ENCODE results near the gene PRSS57.
"Not testable (repeated sequence)": the region's sequence is repeated elsewhere in the genome, so short reads cannot be mapped to it uniquely, and the experiment has no call there.

The PRSS57 gene

DNA sequence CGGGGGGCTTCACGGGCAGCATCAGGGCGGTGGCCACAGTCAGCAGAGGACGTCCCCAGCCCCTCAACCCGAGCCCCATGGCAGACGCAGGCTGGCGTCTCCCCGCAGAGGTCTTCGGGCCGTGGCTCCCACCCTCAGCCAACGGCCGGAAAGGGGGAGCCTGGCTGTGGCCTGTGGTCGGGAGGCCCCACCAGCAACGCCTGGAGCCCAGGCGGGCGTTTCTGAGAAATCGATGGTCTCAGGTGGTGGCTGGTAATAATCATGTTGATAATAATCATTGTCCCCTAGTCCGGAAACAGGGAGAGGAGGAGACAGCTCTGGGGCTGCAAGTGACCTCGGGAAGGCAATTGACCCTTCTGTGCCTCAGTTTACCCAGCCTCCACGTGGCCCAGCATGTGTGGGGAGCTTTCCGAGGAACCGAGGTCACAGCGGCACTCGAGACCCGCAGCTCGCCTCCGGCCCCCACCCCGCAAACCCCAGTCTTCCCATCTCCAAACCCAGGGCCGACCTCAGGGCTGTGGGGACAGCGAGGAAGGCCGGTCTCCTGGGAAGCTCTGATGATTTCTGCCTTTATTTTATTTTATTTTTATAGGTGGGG is at the start of gene PRSS57:
TSS of gene PRSS57 (minus strand) at position 101 of the 598 bp plus-strand sequence. CDS start at position 79, 22 bp downstream.
- no peak for DNase-seq

DNA sequence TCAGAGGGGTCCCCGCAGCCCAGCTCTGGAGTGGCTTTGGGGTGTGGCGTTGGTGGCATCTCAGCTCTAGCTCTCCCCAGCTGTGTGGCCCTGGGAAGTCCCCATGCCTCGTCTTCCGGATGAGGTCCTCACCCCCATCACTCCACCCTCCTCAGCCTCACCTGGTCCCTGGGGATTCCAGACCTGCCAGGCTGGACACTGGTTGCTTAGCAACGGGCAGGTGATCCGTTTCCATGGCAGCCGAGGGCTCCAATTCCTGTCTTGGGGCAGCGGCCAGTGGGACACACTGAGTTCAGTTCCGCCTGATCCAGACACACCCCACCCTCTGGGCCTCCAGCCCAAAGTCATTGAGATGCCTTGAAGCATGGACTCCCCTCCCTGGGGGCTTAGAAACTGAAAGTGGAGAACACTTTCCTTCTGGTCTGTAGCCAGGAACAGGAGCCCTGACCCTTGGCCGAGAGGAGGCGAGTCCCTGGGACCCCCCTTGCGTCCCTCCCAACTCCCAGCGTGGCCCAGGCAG is 48.0 kb upstream of the PRSS57 start:
- DNase-seq: no peak

DNA sequence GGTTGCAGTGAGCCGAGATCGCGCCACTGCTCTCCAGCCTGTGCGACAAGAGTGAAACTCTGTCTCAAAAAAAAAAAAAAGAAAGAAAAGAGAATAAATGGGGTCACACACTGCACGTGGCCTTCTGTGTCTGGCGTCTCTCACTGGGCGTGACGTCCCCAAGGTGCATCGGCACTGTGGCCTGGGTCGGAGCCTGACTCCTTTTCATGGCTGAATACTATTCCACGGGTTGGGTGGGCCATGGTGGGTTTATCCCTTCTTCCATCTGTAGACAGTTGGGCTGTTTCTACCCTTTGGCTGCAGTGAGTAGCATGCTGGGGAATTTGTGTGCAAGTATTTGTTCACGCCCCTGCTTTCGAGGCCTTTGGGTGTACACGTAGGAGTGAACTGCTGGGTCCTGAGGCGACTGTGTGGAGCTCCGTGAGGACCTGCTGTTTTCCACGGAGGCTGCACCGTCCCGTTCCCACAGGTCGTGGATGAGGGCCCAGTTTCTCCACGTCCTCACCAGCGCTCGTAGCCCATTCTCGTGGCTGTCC is 47.4 kb upstream of the PRSS57 start:
- no peak for DNase-seq

DNA sequence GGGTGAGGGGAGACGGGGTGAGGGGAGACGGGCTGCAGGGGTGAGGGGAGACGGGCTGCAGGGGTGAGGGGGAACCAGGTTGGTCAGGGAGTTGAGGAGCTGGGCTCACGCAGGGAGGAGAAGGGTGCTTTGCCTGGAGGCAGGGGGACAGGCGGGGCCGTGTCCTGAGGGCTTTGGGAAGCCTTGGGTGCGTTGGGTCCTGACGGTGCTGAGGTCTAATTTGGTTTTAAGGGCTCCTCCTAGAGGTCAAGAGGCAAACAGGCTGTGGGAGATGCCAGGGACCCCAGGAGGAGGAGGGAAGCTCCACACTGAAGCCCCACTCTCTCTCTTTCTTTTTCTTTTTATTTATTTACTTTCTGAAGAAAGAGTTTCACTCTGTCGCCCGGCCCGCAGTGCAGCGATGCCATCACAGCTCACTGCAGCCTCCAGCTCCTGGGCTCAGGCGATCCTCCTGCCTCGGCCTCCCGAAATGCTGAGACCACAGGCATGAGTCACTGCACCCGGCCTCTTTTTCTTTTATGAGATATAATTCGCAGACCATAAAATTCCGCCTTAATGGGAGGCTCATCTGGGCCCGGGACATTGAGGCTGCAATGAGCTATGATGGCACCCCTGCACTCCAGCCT is 46.4 kb upstream of the PRSS57 start:
- no peak for DNase-seq

DNA sequence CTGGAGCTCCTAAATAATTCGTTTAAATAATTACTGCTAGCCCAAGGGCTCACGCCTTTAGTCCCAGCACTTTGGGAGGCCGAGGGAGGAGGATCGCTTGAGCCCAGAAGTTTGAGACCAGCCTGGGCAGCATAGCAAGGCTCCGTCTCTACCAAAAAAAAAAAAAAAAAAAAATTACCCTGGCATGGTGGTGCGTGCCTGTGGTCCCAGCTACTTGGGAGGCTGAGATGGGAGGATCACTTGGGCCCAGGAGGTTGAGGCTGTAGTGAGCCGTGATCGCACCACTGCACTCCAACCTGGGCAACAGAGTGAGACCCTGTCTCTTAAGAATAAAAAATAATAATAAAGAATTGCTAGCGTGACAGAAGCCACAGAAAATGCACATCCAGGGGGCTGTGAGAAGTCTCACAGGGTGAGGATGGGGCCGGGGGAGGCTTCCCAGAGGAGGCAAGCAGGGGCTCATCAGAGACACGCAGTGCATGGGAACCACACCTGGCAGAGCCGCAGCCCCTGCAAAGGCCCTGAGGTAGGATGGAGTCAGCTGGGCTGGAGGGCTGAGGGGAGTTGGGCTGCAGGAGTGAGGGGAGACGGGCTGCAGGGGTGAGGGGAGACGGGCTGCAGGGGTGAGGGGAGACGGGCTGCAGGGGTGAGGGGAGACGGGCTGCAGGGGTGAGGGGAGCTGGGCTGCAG is 45.7 kb upstream of the PRSS57 start:
- DNase-seq: not testable (repeated sequence)

DNA sequence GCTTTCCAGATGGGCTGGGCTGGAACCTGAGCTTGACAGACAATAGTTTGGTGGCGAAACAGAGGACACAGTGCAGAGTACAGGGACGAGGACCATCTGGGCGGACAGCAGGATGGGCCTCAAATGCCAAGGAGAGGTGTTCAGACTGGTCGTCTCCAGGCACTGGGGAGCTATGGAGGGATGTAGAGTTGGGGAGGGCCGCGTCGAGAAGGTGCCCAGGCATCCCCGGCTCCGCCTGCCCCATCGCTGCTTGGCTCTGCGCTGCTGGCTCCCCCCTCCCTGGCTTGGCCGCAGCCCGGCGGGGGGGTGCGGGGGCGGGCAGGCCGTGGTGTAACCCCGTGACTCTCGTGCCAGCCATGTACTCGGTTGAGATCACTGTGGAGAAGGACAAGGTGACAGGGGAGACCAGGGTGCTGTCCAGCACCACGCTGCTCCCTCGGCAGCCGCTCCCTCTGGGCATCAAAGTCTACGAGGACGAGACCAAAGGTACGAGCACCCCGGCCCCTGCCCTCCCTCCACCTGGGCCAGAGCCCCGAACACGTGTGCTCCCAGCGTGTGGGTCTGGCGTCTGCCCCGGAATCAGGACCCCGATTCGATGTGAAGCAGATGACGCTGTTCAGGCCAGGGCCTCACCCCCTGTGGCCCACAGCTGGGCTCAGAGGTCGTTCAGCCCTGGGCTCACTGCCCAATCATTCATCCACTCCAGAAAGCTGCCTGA is 44.9 kb upstream of the PRSS57 start:
- no peak for DNase-seq

DNA sequence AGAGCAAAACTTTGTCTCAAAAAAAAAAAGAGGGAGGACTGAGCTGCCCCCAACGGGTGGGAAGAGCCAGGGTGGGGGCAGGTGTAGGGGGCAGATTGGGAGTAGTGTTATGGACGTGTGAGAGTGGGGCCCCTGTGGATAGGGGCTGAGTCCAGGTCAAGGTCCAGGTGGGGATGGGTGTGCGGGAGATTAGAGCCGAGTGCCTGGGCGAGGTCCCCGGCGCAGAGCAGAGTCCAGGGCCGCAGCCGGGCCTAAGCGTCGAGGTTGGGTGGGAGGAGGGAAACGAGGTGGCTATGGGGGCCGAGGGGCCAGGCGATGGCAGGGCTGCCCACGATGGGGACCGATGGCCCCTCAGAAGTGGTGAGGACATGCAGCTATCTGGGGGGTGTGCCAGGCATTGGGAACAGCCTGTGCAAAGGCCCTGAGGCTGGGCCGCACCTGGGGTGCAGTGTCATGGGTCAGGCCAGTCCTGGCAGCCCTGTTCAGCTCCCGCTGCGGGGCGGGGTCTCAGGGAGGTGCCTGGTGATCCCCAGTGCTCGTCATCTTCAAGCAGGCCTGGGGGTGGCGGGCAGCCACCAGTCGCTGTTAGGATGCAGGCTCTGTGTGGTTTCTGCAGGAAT is 43.4 kb upstream of the PRSS57 start:
- no peak for DNase-seq

DNA sequence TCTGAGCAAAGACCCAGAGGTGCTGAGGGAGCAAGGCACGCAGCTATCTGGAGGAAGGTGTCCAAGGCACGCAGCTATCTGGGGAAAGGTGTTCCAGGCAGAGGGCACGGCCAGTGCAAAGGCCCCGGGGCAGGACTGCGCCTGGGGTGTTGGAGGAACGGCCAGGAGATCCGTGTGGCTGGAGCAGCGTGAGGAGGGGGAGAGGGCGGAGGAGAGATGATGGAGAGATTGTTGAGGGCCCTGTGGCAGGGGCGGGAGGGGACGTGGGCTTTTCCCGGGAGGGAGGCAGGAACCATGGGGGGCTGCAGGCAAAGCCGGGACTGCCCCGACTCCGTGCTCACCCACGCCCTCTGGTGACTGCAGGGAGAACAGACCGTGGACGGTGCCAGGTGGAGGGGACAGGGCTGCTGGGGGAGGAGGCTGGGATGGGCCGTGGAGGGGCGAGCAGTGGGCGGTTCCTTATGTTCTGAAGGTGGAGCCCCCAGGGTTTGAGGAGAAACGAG is 42.4 kb upstream of the PRSS57 start:
- no peak for DNase-seq

DNA sequence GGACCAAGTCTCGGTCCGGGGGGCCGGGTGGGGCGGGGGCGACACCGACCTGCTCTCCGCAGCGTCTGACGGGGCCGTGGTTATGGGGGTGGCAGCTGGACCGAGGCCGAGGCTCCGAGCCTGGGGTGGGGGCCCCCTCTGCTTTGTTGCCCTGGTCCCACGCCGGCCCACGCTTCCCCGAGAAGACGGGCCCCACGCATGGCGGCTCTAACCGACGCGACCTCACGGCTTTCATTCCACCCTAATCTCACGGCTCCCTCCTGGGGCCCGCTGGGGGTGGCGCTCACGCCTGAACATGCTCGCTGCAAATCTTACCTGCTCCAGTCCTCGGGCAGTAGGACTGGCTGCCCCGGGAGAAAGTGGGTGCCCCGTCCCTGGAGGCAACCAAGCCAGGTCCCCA is 40.9 kb upstream of the PRSS57 start:
- no peak for DNase-seq

DNA sequence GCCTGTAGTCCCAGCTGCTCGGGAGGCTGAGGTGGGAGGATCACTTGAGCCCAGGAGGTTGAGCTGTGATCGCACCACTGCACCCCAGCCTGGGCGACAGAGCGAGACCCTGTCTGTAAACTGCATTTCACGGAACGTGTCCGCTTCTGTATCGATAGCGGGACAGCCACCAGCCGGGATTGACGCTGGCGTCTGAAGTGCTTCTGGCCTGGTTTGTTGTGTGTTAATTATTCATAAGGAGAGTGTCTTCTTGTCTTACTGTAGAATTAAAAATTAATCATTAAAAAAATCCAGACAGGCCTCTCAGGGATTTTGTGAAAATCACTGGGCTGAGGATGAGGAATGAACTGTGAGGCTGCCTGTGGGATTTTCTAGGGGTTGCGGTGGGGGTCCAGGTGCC is 39.5 kb upstream of the PRSS57 start:
- no peak for DNase-seq

DNA sequence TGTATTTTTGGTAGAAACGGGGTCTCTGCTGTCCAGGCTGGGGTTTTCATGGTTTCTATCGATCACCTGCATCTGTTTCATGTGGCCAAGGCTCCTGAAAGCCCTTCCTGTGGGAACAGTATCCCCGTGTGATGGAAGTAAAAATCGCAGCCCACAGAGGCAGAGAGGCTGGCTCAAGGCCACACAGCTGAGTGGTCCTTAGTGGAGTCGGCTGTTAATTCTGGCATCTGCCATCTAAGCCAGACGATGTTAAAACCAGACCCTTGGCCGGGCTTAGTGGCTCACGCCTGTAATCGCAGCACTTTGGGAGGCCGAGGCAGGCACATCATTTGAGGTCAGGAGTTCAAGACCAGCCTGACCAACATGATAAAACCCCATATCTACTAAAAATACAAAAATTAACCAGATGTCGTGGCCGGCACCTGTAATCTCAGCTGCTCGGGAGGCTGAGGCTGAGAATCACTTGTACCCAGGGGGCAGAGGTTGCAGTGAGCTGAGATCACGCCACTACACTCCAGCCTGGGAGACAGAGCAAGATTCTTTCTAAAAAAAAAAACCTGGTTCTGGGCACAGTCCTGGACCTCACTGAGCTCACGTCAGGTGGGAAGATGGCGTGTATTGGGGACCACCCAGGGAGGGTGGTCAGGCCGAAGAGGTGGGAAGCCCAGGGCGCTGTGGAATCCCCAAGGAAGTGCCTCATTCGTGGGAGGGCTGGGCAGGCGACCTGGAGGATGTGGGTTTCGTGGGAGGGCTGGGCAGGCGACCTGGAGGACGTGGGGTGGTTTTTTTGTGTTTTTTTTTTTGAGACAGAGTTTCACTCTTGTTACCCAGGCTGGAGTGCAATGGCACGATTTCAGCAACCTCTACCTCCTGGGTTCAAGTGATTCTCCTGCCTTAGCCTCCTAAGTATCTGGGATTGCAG is 37.2 kb upstream of the PRSS57 start:
- DNase-seq: no peak

DNA sequence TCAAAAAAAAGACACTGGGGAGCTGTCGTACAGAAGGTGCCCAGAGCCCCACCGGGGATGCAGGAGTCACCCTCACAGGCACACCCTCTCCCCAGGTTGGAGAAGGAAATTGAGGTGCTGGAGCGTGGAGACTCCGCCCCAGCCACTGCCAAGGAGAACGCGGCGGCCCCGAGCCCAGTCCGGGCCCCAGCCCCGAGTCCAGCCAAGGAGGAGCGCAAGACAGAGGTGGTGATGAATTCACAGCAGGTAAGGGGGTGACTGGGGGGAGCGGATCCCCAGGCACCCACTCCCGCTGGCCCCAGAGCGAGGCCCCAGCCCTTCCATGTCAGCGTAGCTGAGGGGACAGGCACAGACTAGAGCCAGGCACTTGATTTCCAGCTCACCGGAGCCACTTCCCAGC is 35.7 kb upstream of the PRSS57 start:
- DNase-seq: no peak

DNA sequence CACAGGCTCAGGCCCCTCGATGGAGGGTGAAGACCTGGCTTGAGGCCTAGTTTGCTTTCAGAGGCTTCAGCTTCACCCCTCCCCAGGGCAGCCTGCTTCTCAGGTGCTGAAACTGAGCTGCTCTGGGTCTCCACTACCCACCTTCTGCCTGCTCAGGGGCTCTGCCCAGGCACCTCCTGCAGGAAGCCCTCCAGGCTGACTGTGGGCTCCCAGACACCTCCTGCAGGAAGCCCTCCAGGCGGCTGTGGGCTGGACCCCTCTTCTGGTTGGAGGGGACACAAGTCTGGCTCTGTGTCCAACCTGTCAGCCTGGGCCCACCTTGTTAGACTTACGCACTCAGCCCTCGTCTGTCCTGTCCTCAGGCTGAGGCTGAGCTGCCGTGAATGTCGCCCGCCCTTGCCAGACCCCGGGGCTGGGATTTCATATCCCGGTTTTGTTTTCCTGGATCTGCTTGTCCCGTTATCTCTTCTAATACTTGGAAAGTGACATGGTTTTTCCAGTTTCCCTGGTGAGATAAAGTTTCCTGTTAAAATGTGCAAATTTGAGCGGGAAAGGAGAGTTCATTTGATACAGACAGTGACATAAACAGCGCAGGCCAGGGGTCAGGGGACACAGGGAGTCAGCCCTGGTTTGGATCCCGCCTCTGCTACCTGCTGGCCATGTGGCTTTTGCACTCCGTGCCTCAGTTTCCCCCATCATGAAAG is 34.9 kb upstream of the PRSS57 start:
- no peak for DNase-seq

DNA sequence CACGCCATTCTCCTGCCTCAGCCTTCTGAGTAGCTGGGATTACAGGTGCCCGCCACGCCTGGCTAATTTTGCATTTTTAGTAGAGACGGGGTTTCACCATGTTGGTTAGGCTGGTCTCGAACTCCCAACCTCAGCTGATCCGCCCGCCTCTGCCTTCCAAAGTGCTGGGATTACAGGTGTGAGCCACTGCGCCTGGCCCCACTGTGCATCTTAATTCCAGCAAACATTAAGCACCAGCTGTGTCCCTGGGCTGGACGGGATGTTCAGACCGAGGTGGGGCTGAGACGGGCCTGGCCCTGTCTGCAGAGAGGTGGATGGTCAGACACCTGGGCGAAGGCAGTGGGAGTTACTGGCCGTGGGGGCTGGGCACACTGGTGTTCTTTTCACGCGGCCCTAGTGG is 34.3 kb upstream of the PRSS57 start:
- not testable (repeated sequence) for DNase-seq

DNA sequence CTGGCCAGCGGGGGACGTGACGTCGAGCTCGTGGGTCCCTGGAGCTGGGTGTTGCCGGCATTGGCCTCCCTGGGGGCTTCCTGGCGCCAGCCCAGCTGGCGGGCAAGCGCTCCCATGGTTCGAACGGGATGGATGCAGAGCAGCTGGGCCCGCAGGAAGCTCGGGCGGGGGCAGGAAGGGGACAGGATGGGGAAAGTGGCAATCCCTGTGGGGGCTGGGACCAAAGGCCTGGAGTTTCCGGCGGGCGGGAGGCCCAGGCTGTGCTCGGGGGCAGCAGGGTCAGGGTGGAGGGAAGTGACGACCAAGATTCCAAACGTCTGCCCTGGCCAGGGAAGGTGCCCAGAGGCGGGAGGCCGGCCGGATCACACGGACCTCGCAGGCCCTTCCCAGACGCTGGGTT is 32.8 kb upstream of the PRSS57 start:
- no peak for DNase-seq

DNA sequence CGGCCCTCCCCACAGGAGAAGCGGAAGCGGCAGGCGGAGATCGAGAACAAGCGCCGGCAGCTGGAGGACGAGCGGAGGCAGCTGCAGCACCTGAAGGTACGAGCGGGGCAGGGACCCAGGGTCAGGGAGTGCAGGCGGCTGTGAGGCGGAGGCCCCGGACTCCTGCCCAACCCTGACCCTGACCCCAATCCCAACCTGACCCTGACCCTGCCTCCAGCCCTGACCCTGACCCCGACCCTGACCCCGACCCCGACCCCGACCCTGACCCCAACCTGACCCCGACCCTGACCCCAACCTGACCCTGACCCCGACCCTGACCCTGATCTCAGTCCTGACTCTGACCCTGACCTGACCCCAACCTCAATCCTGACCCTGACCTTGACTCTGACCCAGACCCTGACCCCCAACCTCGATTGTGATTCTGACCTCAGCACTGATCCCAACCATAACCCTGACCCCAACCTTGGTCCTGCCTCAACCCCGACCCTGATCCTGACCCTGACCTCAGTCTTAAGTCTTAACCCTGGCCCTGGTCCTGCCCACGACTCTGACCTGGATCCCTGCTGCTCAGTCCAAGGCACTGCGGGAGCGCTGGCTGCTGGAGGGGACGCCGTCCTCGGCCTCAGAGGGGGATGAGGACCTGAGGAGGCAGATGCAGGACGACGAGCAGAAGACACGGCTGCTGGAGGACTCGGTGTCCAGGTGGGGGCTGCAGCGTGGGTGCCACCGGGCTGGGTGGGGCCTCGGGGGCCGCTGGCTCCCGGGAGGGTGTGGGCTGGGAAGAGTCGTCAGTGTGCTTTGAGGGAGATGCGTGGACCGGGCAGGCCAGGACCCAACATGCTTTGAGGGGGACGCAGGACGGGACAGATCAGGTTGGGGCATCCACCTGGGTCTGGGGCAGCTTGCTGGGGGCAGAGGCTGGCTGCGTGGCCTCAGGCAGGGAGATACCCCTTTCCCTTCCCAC is 32.0 kb upstream of the PRSS57 start:
- no peak for DNase-seq

DNA sequence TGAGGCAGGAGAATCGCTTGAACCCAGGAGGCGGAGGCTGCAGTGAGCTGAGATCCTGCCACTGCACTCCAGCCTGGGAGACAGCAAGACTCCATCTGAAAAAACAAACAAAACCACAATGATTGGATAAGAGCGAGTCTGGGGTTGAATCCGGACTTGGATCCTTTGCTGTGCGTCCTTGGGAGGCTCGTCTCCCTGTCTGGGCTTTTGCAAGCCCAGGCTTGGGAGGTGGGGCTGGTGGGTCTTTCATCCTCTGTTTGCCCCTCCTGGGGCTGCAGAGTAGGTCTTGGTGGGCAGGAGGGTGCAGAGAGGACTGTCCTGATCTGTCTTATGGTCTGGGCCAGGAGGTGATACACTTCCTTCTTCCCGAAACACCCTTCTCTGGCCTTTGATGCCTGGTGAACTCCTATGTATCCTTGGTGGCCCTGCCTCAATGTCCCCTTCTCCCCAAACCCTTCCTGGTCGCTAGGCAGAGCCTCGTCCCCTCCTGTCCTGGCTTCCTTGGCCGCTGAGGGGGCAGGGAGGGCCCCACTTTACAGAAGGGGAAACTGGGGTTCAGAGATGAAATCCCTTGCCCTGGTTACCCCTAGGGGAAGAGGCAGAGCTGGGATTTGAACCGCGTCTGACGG is 30.3 kb upstream of the PRSS57 start:
- no peak for DNase-seq

DNA sequence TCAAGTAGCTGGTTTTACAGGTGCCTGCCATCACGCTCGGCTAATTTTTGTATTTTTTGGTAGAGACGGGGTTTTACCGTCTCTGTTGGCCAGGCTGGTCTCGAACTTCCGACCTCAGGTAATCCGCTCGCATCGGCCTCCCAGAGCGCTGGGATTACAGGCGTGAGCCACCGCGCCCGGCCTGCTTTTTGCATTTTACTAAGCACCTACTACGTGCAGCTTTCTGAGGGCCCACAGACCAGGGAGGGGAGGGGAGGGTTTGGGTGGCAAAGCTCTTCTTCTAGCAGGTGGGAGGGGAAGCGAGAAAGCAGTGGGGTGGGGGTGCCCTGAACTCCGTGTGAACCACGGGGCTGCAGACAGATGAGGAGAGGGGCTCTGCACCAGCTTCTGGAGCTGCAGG is 28.5 kb upstream of the PRSS57 start:
- no peak for DNase-seq

DNA sequence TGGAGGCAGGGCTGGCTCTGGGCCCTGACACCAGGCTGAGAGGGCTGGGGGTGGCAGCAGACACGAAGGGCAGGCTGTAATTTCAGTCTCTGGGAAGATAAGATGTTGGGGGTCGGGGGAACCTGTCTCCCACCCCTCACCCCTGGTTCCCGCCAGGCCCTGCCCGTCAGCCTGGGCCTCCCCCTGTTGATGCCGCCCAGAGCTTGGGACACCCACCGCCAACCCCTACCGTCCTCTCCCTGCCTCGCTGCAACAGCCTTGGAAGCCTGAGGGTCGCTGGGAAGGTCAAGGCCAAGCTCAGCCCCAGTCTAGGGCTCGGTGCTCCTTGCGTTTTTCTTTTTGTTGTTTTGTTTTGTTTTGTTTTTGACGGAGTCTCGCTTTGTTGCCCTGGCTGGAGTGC is 28.0 kb upstream of the PRSS57 start:
- no peak for DNase-seq

Measured in NCI-H1048 (cell line).